ENCODE measurements around the gene M6PR.
"Not testable (repeated sequence)": the region's sequence is repeated elsewhere in the genome, so short reads cannot be mapped to it uniquely, and the experiment has no call there.

M6PR gene

DNA sequence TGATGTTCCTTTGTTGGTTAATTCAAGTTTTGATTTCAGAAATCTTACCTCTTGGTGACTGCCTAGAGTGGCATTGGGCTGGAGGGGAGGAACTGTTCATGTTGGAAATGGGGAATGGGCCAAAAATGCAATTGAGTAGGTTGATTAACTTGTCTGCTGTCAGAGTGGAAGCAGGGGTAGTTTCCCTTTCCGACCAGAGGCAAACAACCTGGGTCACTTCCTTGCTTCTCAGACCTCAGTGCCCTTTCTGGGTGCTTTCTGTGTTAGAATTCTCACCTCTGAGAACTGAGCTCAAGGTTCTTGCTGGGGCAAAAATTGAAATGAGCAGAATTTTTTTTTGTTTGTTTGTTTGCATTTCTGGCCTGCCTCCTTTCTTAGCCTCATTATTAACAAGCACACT is 2.3 kb upstream of the M6PR start:
- peaks cover 12 to 14% of the 10 kb centered on the region in 2 donors for H3K4me1 ChIP-seq (ENCODE audit: control insufficient read depth in 1 of 2, insufficient read depth in 2 of 2, low read length in 2 of 2)
- H3K27me3 ChIP-seq (ENCODE audit: control insufficient read depth in 1 of 2, insufficient read depth in 2 of 2, low read length in 2 of 2): no peaks in the 10 kb centered on the region
- no peak overlapping the region for H3K9ac ChIP-seq (ENCODE audit: low read depth in 1 of 2, low read length in 2 of 2)
- no peaks in the 10 kb centered on the region for H3K36me3 ChIP-seq (ENCODE audit: control insufficient read depth in 1 of 2, insufficient read depth in 2 of 2, low read length in 2 of 2)
- no peak overlapping the region for H3K27ac ChIP-seq (ENCODE audit: low read depth, low read length)
- H3K9me3 ChIP-seq (ENCODE audit: control insufficient read depth in 1 of 2, low read length in 2 of 2): no peaks in the 10 kb centered on the region
- H3K4me3 ChIP-seq (ENCODE audit: low read depth in 1 of 2, low read length in 2 of 2): no peak overlapping the region

DNA sequence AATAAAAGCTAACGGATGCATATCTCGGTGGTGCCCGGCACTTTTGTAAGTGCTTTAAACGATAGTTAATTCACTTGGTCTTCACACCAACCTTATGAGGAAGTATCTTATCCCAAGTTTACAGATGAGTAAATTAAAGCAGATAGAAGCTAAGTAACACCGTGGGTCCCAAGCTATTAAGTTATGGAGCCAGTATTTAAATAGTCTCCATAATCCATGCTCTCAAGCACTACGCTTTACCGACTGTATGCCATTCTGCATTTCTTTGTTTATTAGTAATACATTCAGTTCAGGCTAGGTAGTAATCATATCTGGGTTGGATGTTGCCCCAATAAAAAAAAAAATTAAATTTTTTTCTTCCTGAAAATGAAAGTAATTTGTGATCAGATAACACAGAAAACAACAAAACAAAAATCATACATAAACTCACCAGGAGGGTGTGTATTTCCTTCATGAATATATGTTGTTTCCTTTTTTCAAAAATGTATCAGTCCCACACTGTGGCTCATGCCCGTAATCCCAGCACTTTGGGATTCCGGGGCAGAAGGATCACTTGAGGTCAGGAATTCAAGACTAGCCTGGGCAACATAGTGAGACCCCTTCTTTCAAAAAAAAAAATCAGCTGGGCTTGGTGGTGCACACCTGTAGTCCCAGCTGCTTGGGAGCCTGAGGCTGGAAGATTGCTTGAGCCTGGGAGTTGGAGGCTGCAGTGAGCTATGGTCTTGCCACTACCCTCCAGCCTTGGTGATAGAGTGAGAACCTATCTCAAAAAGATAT is 1.4 kb upstream of the M6PR start:
- H3K4me1 ChIP-seq (ENCODE audit: control insufficient read depth in 1 of 2, insufficient read depth in 2 of 2, low read length in 2 of 2): peaks cover 12 to 14% of the 10 kb centered on the region in 2 donors
- no peaks in the 10 kb centered on the region for H3K9me3 ChIP-seq (ENCODE audit: control insufficient read depth in 1 of 2, low read length in 2 of 2)
- peak overlapping the region; percentile 81 to 93 for H3K4me3 ChIP-seq (ENCODE audit: low read depth in 1 of 2, low read length in 2 of 2)
- peak overlapping the region; percentile 81 to 88 for H3K9ac ChIP-seq (ENCODE audit: low read depth in 1 of 2, low read length in 2 of 2)
- H3K27me3 ChIP-seq (ENCODE audit: control insufficient read depth in 1 of 2, insufficient read depth in 2 of 2, low read length in 2 of 2): no peaks in the 10 kb centered on the region
- peak overlapping the region; percentile 97 for H3K27ac ChIP-seq (ENCODE audit: low read depth, low read length)
- peaks cover 0 to 3% of the 10 kb centered on the region in 2 donors for H3K36me3 ChIP-seq (ENCODE audit: control insufficient read depth in 1 of 2, insufficient read depth in 2 of 2, low read length in 2 of 2)

DNA sequence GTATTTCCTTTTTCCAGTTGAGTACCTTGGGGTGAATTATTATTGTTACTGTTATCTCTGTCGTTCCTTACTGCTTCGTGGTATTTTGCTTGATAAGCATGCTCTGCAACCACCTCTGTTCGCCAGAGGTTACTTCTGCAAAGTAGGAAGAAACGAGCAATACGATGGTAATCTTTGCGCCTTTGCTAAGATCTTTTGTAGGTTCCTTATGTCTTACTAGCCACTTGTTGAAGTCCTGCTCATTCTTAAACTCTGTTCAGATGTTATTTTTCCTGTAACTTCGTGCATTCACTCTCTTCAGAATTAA is 729 bp upstream of the M6PR start:
- peak overlapping the region; percentile 81 to 88 for H3K9ac ChIP-seq (ENCODE audit: low read depth in 1 of 2, low read length in 2 of 2)
- H3K9me3 ChIP-seq (ENCODE audit: control insufficient read depth in 1 of 2, low read length in 2 of 2): no peaks in the 10 kb centered on the region
- no peaks in the 10 kb centered on the region for H3K27me3 ChIP-seq (ENCODE audit: control insufficient read depth in 1 of 2, insufficient read depth in 2 of 2, low read length in 2 of 2)
- peak overlapping the region; percentile 97 for H3K27ac ChIP-seq (ENCODE audit: low read depth, low read length)
- peaks cover 12 to 14% of the 10 kb centered on the region in 2 donors for H3K4me1 ChIP-seq (ENCODE audit: control insufficient read depth in 1 of 2, insufficient read depth in 2 of 2, low read length in 2 of 2)
- H3K4me3 ChIP-seq (ENCODE audit: low read depth in 1 of 2, low read length in 2 of 2): peak overlapping the region; percentile 81 to 93
- peaks cover 4 to 10% of the 10 kb centered on the region in 2 donors for H3K36me3 ChIP-seq (ENCODE audit: control insufficient read depth in 1 of 2, insufficient read depth in 2 of 2, low read length in 2 of 2)

GRCh38 chr12:8948701-8949341 is 624 bp downstream of the M6PR start:
- Histone ChIP-seq H3K9ac (ENCODE audit: low read depth in 1 of 2, low read length in 2 of 2) (peak overlapping the region; percentile 81 to 88), H3K27ac (ENCODE audit: low read depth, low read length) (peak overlapping the region; percentile 97), H3K4me1 (ENCODE audit: control insufficient read depth in 1 of 2, insufficient read depth in 2 of 2, low read length in 2 of 2) (peaks cover 12 to 14% of the 10 kb centered on the region in 2 donors), H3K4me3 (ENCODE audit: low read depth in 1 of 2, low read length in 2 of 2) (peak overlapping the region; percentile 81 to 93), H3K36me3 (ENCODE audit: control insufficient read depth in 1 of 2, insufficient read depth in 2 of 2, low read length in 2 of 2) (peaks cover 14 to 23% of the 10 kb centered on the region in 2 donors), H3K9me3 (ENCODE audit: control insufficient read depth in 1 of 2, low read length in 2 of 2) (no peaks in the 10 kb centered on the region), H3K27me3 (ENCODE audit: control insufficient read depth in 1 of 2, insufficient read depth in 2 of 2, low read length in 2 of 2) (no peaks in the 10 kb centered on the region)

DNA sequence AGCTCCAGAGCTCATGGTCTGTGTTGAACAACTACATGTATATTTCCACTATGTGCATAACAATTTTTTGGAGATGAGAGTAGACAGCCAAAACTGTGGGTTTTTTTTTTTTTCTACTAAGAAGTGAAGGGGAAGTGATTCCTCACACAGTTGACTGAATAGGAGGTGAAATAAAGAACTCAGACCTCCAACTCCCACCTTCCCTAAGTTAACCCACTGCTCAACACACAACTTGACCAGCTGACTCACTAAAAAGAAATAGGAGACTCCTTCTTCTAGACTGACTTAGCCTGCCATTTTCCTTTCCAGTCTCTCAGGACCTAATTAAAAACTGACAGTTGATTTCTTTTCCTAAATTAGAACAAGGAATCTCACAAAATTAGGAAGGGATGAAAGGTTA is 1.7 kb downstream of the M6PR start:
- Histone ChIP-seq H3K9me3 (ENCODE audit: control insufficient read depth in 1 of 2, low read length in 2 of 2) (no peaks in the 10 kb centered on the region), H3K36me3 (ENCODE audit: control insufficient read depth in 1 of 2, insufficient read depth in 2 of 2, low read length in 2 of 2) (peaks cover 22 to 32% of the 10 kb centered on the region in 2 donors), H3K4me3 (ENCODE audit: low read depth in 1 of 2, low read length in 2 of 2) (no peak overlapping the region), H3K4me1 (ENCODE audit: control insufficient read depth in 1 of 2, insufficient read depth in 2 of 2, low read length in 2 of 2) (peaks cover 12 to 14% of the 10 kb centered on the region in 2 donors), H3K27me3 (ENCODE audit: control insufficient read depth in 1 of 2, insufficient read depth in 2 of 2, low read length in 2 of 2) (no peaks in the 10 kb centered on the region), H3K27ac (ENCODE audit: low read depth, low read length) (no peak overlapping the region), H3K9ac (ENCODE audit: low read depth in 1 of 2, low read length in 2 of 2) (no peak overlapping the region)

DNA sequence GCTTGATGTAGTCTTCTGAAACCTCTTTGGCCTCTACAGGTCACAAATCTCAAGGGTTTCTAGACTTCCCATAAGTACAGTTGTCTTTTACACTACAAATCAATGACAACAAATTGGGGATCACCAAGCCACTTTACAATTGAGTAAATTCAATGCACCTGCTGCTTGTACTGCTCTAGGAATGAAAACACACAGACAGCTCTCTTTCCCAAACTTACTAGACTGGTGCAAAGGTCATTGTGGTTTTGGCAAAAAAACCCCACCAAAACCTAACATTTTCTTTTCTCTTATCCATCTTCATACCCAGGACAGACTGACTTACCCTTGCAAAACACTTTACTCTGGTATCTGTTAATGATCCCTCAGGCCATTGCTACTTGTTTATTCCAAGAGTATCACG is 2.7 kb downstream of the M6PR start:
- peaks cover 32 to 42% of the 10 kb centered on the region in 2 donors for H3K36me3 ChIP-seq (ENCODE audit: control insufficient read depth in 1 of 2, insufficient read depth in 2 of 2, low read length in 2 of 2)
- H3K4me1 ChIP-seq (ENCODE audit: control insufficient read depth in 1 of 2, insufficient read depth in 2 of 2, low read length in 2 of 2): peaks cover 12 to 14% of the 10 kb centered on the region in 2 donors
- no peak overlapping the region for H3K4me3 ChIP-seq (ENCODE audit: low read depth in 1 of 2, low read length in 2 of 2)
- no peaks in the 10 kb centered on the region for H3K9me3 ChIP-seq (ENCODE audit: control insufficient read depth in 1 of 2, low read length in 2 of 2)
- H3K27ac ChIP-seq (ENCODE audit: low read depth, low read length): no peak overlapping the region
- no peaks in the 10 kb centered on the region for H3K27me3 ChIP-seq (ENCODE audit: control insufficient read depth in 1 of 2, insufficient read depth in 2 of 2, low read length in 2 of 2)
- no peak overlapping the region for H3K9ac ChIP-seq (ENCODE audit: low read depth in 1 of 2, low read length in 2 of 2)

DNA sequence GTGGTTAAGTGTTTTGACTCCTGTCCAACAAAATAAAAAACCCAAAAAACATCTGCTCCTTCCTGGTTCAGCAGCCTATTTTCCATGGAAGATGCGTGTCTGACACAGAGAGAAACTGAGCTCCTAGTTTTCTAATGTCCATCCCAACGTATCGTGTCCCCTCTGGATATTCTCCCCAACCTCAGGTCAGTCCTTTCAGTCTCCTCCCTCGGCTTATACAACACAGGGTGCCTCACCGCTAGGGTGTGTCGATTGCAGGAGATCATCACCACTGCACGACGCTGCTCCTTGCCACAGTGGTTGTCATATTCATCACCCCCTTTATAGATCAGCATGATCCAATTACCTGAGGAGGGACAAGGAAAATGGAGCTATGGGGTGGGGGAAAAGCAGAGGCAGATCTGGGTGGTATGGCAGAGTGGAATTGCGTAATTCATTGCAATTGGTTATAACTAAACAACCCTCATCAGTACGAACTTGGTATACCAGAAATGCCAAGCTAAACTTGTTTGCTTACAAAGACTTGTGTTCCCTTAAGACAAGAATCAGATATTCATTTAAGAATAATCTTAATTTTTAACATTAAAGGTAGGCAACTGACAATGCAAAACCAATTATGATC is 5.8 kb downstream of the M6PR start:
- H3K9ac ChIP-seq (ENCODE audit: low read depth in 1 of 2, low read length in 2 of 2): no peak overlapping the region
- no peak overlapping the region for H3K4me3 ChIP-seq (ENCODE audit: low read depth in 1 of 2, low read length in 2 of 2)
- H3K9me3 ChIP-seq (ENCODE audit: control insufficient read depth in 1 of 2, low read length in 2 of 2): no peaks in the 10 kb centered on the region
- peaks cover 10 to 14% of the 10 kb centered on the region in 2 donors for H3K4me1 ChIP-seq (ENCODE audit: control insufficient read depth in 1 of 2, insufficient read depth in 2 of 2, low read length in 2 of 2)
- H3K27ac ChIP-seq (ENCODE audit: low read depth, low read length): no peak overlapping the region
- peaks cover 35 to 47% of the 10 kb centered on the region in 2 donors for H3K36me3 ChIP-seq (ENCODE audit: control insufficient read depth in 1 of 2, insufficient read depth in 2 of 2, low read length in 2 of 2)
- H3K27me3 ChIP-seq (ENCODE audit: control insufficient read depth in 1 of 2, insufficient read depth in 2 of 2, low read length in 2 of 2): no peaks in the 10 kb centered on the region

DNA sequence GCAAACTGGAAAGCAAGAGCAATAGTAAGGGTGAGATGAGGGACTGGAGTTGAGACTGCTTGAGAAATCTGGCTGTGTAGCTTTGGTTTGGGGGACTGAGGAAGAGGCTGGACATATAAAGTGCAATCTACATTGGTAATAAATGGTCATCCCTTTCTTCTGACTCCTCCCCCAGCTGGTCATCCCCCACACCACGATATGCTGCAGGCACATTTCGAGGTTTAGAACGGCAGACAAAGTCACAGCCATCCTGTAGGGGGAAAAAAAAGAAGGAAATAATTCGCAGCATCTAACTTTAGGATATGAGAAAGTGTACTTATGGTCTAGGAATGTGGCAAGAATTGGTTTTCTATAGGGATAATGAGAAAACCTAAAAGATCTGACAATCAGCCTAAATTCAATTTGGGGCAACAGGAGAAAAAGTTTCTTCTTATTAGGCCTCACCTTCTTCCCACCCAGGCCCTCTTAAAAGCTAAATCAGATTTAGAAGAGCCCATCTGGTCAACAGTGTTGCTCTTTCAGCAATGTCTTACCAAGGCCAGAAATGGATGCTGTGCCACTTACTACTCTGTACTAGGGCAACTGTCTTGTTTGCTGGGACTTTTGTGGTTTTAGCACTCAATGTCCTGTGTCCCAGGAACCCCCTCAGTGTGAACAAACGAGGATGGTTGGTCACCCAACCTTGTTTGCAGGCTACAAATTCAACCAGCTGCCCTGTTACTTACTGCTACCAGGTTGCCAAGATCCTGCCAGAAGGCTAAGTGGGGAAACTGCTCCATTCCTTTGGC is 7.6 kb downstream of the M6PR start:
- no peaks in the 10 kb centered on the region for H3K27me3 ChIP-seq (ENCODE audit: control insufficient read depth in 1 of 2, insufficient read depth in 2 of 2, low read length in 2 of 2)
- H3K9ac ChIP-seq (ENCODE audit: low read depth in 1 of 2, low read length in 2 of 2): no peak overlapping the region
- H3K27ac ChIP-seq (ENCODE audit: low read depth, low read length): no peak overlapping the region
- H3K4me3 ChIP-seq (ENCODE audit: low read depth in 1 of 2, low read length in 2 of 2): no peak overlapping the region
- H3K9me3 ChIP-seq (ENCODE audit: control insufficient read depth in 1 of 2, low read length in 2 of 2): no peaks in the 10 kb centered on the region
- no peaks in the 10 kb centered on the region for H3K4me1 ChIP-seq (ENCODE audit: control insufficient read depth in 1 of 2, insufficient read depth in 2 of 2, low read length in 2 of 2)
- H3K36me3 ChIP-seq (ENCODE audit: control insufficient read depth in 1 of 2, insufficient read depth in 2 of 2, low read length in 2 of 2): peaks cover 35 to 52% of the 10 kb centered on the region in 2 donors

- not testable (repeated sequence) for H3K27ac ChIP-seq (ENCODE audit: low read depth, low read length); H3K27me3 ChIP-seq (ENCODE audit: control insufficient read depth in 1 of 2, insufficient read depth in 2 of 2, low read length in 2 of 2); H3K4me1 ChIP-seq (ENCODE audit: control insufficient read depth in 1 of 2, insufficient read depth in 2 of 2, low read length in 2 of 2); H3K9me3 ChIP-seq (ENCODE audit: control insufficient read depth in 1 of 2, low read length in 2 of 2); H3K9ac ChIP-seq (ENCODE audit: low read depth in 1 of 2, low read length in 2 of 2); H3K4me3 ChIP-seq (ENCODE audit: low read depth in 1 of 2, low read length in 2 of 2)
- H3K36me3 ChIP-seq (ENCODE audit: control insufficient read depth in 1 of 2, insufficient read depth in 2 of 2, low read length in 2 of 2): peaks cover 14 to 25% of the 10 kb centered on the region in 2 donors
These were observed 11.5 kb downstream of the M6PR start for GRCh38 chr12:8937842-8938442.

All from duodenal mucosa (tissue), 2 donors.